ENCODE results near the gene CLEC4G.
A peak's percentile ranks its signal among the peaks of the same experiment; 100 is the strongest.
"Not testable (repeated sequence)": the region's sequence is repeated elsewhere in the genome, so short reads cannot be mapped to it uniquely, and the experiment has no call there.

CLEC4G gene

GRCh38 chr19:7732045-7732444 is at the start of gene CLEC4G:
CLEC4G (minus strand) TSS chr19:7732110; CDS start chr19:7732102, 8 bp downstream.
- DNase-seq (ENCODE audit: low spot score), result no peak

GRCh38 chr19:7781157-7781556 is 49.2 kb upstream of the CLEC4G start:
- DNase-seq (ENCODE audit: low spot score), result no peak

- no peak for DNase-seq (ENCODE audit: low spot score)
Observed at GRCh38 chr19:7779631-7780486, 47.9 kb upstream of the CLEC4G start.

GRCh38 chr19:7778081-7778480 is 46.2 kb upstream of the CLEC4G start:
- no peak for DNase-seq (ENCODE audit: low spot score)

- DNase-seq (ENCODE audit: low spot score), result no peak
Observed at GRCh38 chr19:7775761-7776160, 43.9 kb upstream of the CLEC4G start.

GRCh38 chr19:7773841-7774240 is 41.9 kb upstream of the CLEC4G start:
- DNase-seq (ENCODE audit: low spot score), result no peak

GRCh38 chr19:7772752-7773291 is 40.9 kb upstream of the CLEC4G start:
- peak; percentile 52 for DNase-seq (ENCODE audit: low spot score)

- no peak for DNase-seq (ENCODE audit: low spot score)
Observed at GRCh38 chr19:7771072-7771471, 39.2 kb upstream of the CLEC4G start.

- no peak for DNase-seq (ENCODE audit: low spot score)
Observed at GRCh38 chr19:7769171-7769570, 37.3 kb upstream of the CLEC4G start.

- DNase-seq (ENCODE audit: low spot score), result no peak
Observed at GRCh38 chr19:7767487-7767886, 35.6 kb upstream of the CLEC4G start.

- no peak for DNase-seq (ENCODE audit: low spot score)
Observed at GRCh38 chr19:7766535-7766934, 34.6 kb upstream of the CLEC4G start.

GRCh38 chr19:7765043-7765442 is 33.1 kb upstream of the CLEC4G start:
- not testable (repeated sequence) for DNase-seq (ENCODE audit: low spot score)

GRCh38 chr19:7764157-7764556 is 32.2 kb upstream of the CLEC4G start:
- DNase-seq (ENCODE audit: low spot score), result not testable (repeated sequence)

GRCh38 chr19:7763696-7764095 is 31.8 kb upstream of the CLEC4G start:
- DNase-seq (ENCODE audit: low spot score), result no peak

GRCh38 chr19:7762719-7763293 is 30.9 kb upstream of the CLEC4G start, which contains the start of gene CLEC4M:
CLEC4M (plus strand) TSS chr19:7763243; CDS start chr19:7763267, 24 bp downstream.
- DNase-seq (ENCODE audit: low spot score), result no peak

GRCh38 chr19:7759156-7759555 is 27.2 kb upstream of the CLEC4G start:
- no peak for DNase-seq (ENCODE audit: low spot score)

- no peak for DNase-seq (ENCODE audit: low spot score)
Observed at GRCh38 chr19:7757358-7757757, 25.4 kb upstream of the CLEC4G start.

- DNase-seq (ENCODE audit: low spot score), result no peak
Observed at GRCh38 chr19:7756258-7756657, 24.3 kb upstream of the CLEC4G start.

- peak; percentile 53 for DNase-seq (ENCODE audit: low spot score)
Observed at GRCh38 chr19:7751157-7751783, 19.4 kb upstream of the CLEC4G start.

GRCh38 chr19:7748756-7749155 is 16.8 kb upstream of the CLEC4G start:
- DNase-seq (ENCODE audit: low spot score), result no peak

GRCh38 chr19:7748171-7748570 is 16.3 kb upstream of the CLEC4G start:
- no peak for DNase-seq (ENCODE audit: low spot score)
